ENCODE data around the gene PEBP1. TPM values are rescaled to one million over a fixed set of nuclear protein-coding genes. Genes with fewer than 3 reads are reported as not detected.

The PEBP1 gene
- total and polyA plus RNA-seq, 12 donors, result 273 to 552 (median 467) TPM

- Histone ChIP-seq H3K27me3 (no peaks in the 10 kb centered on the region), H3K9me3 (no peaks in the 10 kb centered on the region), H3K4me3 (no peak overlapping the region), H3K4me1 (peaks cover 0 to 10% (median 0%) of the 10 kb centered on the region in 9 donors), H3K27ac (no peak overlapping the region), H3K36me3 (peaks cover 0 to 100% (median 63%) of the 10 kb centered on the region in 9 donors)
- ATAC-seq (peak in 1 of 8 donors; percentile 35), DNase-seq (no peak)
- intact Hi-C loops (cut with DNase I), result no loop called here
- TF ChIP-seq CTCF (IDR thresholded peaks at IDR 0.05), result no peak
- WGBS, 2 donors, result 88% methylated on average over 4 of the region's 4 CpGs
Observed at GRCh38 chr12:118175823-118176447, 40.0 kb downstream of the PEBP1 start.

GRCh38 chr12:118183155-118183554 is 47.2 kb downstream of the PEBP1 start:
- H3K36me3 ChIP-seq, result peaks cover 0 to 40% (median 17%) of the 10 kb centered on the region in 9 donors
- DNase-seq (no peak), ATAC-seq (no peak)
- H3K9me3 ChIP-seq, result no peaks in the 10 kb centered on the region
- no peaks in the 10 kb centered on the region for H3K27me3 ChIP-seq
- TF ChIP-seq CTCF (IDR thresholded peaks at IDR 0.05), result no peak
- intact Hi-C loops (cut with DNase I), result loop anchor here in 6 of 10 donors (2.0 to 10.0 kb wide), 3 partner anchors 192 to 194 kb away; partner anchors contain the start of genes SUDS3 (in 6 of the 6) and TAOK3 (in 1 of the 6)
- peaks cover 0 to 56% (median 36%) of the 10 kb centered on the region in 9 donors for H3K4me1 ChIP-seq
- H3K4me3 ChIP-seq, result no peak overlapping the region
- peak overlapping the region in 7 of 10 donors; percentile 3 to 47 (median 15) for H3K27ac ChIP-seq

GRCh38 chr12:118183711-118184110 is 47.8 kb downstream of the PEBP1 start:
- intact Hi-C loops (cut with DNase I), result loop anchor here in 7 of 10 donors (1.0 to 10.0 kb wide), 4 partner anchors 191 to 194 kb away; partner anchors contain the start of genes SUDS3 (in 7 of the 7) and TAOK3 (in 1 of the 7)
- H3K4me1 ChIP-seq, result peaks cover 0 to 60% (median 38%) of the 10 kb centered on the region in 9 donors
- no peak for TF ChIP-seq CTCF (IDR thresholded peaks at IDR 0.05)
- DNase-seq (no peak), ATAC-seq (peak in 1 of 8 donors; percentile 19)
- H3K9me3 ChIP-seq, result no peaks in the 10 kb centered on the region
- peak overlapping the region in 8 of 10 donors; percentile 3 to 47 (median 14) for H3K27ac ChIP-seq
- H3K4me3 ChIP-seq, result no peak overlapping the region
- H3K27me3 ChIP-seq, result no peaks in the 10 kb centered on the region
- peaks cover 0 to 37% (median 17%) of the 10 kb centered on the region in 9 donors for H3K36me3 ChIP-seq

GRCh38 chr12:118185602-118186397 is 49.9 kb downstream of the PEBP1 start:
- Histone ChIP-seq H3K9me3 (no peaks in the 10 kb centered on the region), H3K4me3 (no peak overlapping the region), H3K4me1 (peaks cover 4 to 66% (median 50%) of the 10 kb centered on the region in 9 donors), H3K27ac (no peak overlapping the region), H3K36me3 (peaks cover 0 to 21% (median 5%) of the 10 kb centered on the region in 9 donors), H3K27me3 (no peaks in the 10 kb centered on the region)
- DNase-seq (no peak), ATAC-seq (no peak)
- intact Hi-C loops (cut with DNase I), result loop anchor here in 2 of 10 donors (5.0 to 10.0 kb wide), 2 partner anchors 189 to 192 kb away; partner anchors contain the start of genes SUDS3 (in 2 of the 2) and TAOK3 (in 1 of the 2)
- no peak for TF ChIP-seq CTCF (IDR thresholded peaks at IDR 0.05)
- WGBS, 2 donors, result 83% methylated on average over 5 of the region's 5 CpGs

Measured in heart right ventricle (tissue), 16 donors.